Peyer's patch (tissue), 4 donors: ENCODE data around the gene PPP2R2D. TPM values are rescaled to one million over a fixed set of nuclear protein-coding genes. Genes with fewer than 3 reads are reported as not detected.

Experiments
- DNase-seq, 3 donors: peaks; one replicate each; pipeline ENCODE4 v3.0.0-alpha.2; 2017 to 2019
- H3K27ac ChIP-seq, 4 donors: fragments of 200-600 bp; sonication (generic); one replicate each; pipeline ENCODE4 v1.5.1; 2016 to 2019
- H3K27me3 ChIP-seq, 2 donors: fragments of 200-600 bp; sonication (generic); one replicate each; pipeline ENCODE4 v1.5.1; 2019
- H3K36me3 ChIP-seq, 3 donors: fragments of 200-600 bp; sonication (generic); one replicate each; pipeline ENCODE4 v1.5.1; 2016 to 2019
- H3K4me1 ChIP-seq, 4 donors: fragments of 200-600 bp; sonication (generic); one replicate each; pipeline ENCODE4 v1.5.1; 2016 to 2019
- H3K4me3 ChIP-seq, 4 donors: fragments of 200-600 bp; sonication (generic); 1 replicate in 3 of 4; 2 replicates in 1 of 4; pipeline ENCODE4 v1.5.1; 2016 to 2019; ENCODE audit warnings: mild to moderate bottlenecking in 1 of 4
- H3K9me3 ChIP-seq, 4 donors: fragments of 200-600 bp; sonication (generic); one replicate each; pipeline ENCODE4 v1.5.1; 2016 to 2019; ENCODE audit warnings: mild to moderate bottlenecking in 1 of 4
- CTCF ChIP-seq, 6 experiments: fragments of 450-650 bp in 4 of 6; fragments of 200-600 bp in 2 of 6; sonication (generic) in 1 of 6; IDR thresholded peaks; one replicate each; pipeline ENCODE4 v1.5.1; 2017 to 2019; ENCODE audit warnings: antibody characterized with exemption in 6 of 6, mild to moderate bottlenecking in 3 of 6, moderate library complexity in 1 of 6
- POLR2A ChIP-seq, 2 donors: fragments of 450-650 bp; IDR thresholded peaks; one replicate each; pipeline ENCODE4 v1.5.1; 2017; ENCODE audit warnings: antibody characterized with exemption in 2 of 2, mild to moderate bottlenecking in 2 of 2, moderate library complexity in 2 of 2
- total RNA-seq, 4 donors: library from RNA; depleted of rRNA; stranded (reverse); fragments of >200 nt; gene quantifications; one replicate each; pipeline ENCODE4 v1.1.0, GENCODE V29; 2016

The PPP2R2D gene
- total RNA-seq, 4 donors from 2014 or later: 34.3 to 87.5 (median 48.5) TPM

GRCh38 chr10:131998050-131998844, 97.4 kb downstream of the PPP2R2D start:
- Histone ChIP-seq H3K36me3 (no peaks in the 10 kb centered on the region), H3K27ac (peak overlapping the region; percentile 19 to 75 (median 59)), H3K9me3 (no peaks in the 10 kb centered on the region), H3K4me1 (peaks cover 0 to 4% (median 2%) of the 10 kb centered on the region in 4 donors), H3K4me3 (no peak overlapping the region), H3K27me3 (no peaks in the 10 kb centered on the region)
- no peak for DNase-seq
- TF ChIP-seq CTCF (IDR thresholded peaks at IDR 0.05) (no peak), POLR2A (IDR thresholded peaks at IDR 0.05) (no peak)

DNA sequence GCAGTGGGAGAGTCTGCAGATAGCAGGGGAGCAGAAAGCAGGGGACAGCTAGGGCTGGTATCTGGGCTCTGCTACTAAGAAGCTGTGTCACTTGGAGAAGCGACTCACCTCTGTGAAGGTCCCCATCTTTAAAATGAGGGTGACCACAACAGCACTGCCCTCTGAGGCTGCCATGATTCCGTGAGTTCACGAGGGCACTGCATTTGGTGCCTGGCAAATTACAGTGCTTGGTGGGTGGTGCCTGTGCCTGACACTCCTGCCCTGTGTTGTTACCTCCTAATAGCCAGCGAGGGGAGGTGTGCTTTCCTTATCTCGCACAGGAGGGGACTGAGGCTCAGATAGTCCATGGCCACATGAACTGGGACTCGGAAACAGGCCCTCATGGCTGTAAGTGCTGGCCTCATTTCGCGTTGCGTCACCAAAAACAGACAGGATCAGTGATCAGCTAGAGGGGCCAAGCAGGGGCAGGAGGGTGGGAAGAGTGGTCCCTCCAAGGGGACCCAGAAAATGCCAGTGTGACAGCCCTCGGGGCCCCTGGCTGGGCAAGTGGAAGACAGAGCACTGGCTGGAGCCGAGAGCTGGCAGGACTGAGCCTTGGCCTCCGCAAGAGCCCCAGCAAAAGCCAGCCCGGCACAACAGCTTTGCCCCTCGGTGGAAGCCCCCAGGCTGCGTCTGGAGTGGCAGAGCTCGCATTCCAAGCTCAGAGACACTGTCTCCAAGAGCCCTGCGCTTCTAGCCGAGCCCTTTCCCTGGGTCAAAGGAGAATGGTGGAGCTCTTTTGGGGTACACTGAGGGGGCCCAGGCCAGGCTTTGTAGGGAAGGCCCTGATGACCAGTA, 98.3 kb downstream of the PPP2R2D start:
- H3K4me1 ChIP-seq: peaks cover 0 to 4% (median 2%) of the 10 kb centered on the region in 4 donors
- TF ChIP-seq POLR2A (IDR thresholded peaks at IDR 0.05): no peak
- TF ChIP-seq CTCF (IDR thresholded peaks at IDR 0.05): no peak
- no peak overlapping the region for H3K4me3 ChIP-seq
- no peaks in the 10 kb centered on the region for H3K9me3 ChIP-seq
- DNase-seq: no peak
- H3K36me3 ChIP-seq: no peaks in the 10 kb centered on the region
- no peaks in the 10 kb centered on the region for H3K27me3 ChIP-seq
- peak overlapping the region in 3 of 4 donors; percentile 46 to 75 (median 72) for H3K27ac ChIP-seq

GRCh38 chr10:132001238-132001972, 100.6 kb downstream of the PPP2R2D start:
- TF ChIP-seq CTCF (IDR thresholded peaks at IDR 0.05): no peak
- TF ChIP-seq POLR2A (IDR thresholded peaks at IDR 0.05): no peak
- Histone ChIP-seq H3K27ac (no peak overlapping the region), H3K36me3 (no peaks in the 10 kb centered on the region), H3K9me3 (no peaks in the 10 kb centered on the region), H3K4me1 (peaks cover 0 to 4% (median under 1%) of the 10 kb centered on the region in 4 donors), H3K4me3 (no peak overlapping the region), H3K27me3 (no peaks in the 10 kb centered on the region)
- DNase-seq: no peak

DNA sequence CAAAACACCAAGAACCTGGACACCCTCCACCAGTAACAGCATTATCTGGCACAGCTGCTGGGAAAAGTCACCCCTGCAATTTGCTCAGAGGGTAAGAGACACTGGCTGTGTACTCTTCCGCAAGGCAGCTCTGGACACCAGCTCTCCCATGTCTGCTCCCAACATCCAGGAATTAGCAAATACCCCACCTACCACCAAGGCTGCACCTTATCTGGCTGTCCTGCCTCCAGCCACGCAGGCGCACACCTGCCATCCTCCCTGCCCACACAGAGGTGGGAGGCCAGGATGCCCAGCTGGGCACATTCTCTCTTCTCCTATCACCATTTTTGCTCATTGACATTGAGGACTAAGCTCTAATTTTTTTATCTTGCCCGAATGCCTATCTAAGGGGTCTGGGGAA, 101.2 kb downstream of the PPP2R2D start:
- Histone ChIP-seq H3K4me1 (peaks cover 0 to under 1% (median 0%) of the 10 kb centered on the region in 4 donors), H3K27me3 (no peaks in the 10 kb centered on the region), H3K4me3 (no peak overlapping the region), H3K27ac (no peak overlapping the region), H3K36me3 (no peaks in the 10 kb centered on the region), H3K9me3 (no peaks in the 10 kb centered on the region)
- DNase-seq: no peak
- TF ChIP-seq POLR2A (IDR thresholded peaks at IDR 0.05): no peak
- no peak for TF ChIP-seq CTCF (IDR thresholded peaks at IDR 0.05)

DNA sequence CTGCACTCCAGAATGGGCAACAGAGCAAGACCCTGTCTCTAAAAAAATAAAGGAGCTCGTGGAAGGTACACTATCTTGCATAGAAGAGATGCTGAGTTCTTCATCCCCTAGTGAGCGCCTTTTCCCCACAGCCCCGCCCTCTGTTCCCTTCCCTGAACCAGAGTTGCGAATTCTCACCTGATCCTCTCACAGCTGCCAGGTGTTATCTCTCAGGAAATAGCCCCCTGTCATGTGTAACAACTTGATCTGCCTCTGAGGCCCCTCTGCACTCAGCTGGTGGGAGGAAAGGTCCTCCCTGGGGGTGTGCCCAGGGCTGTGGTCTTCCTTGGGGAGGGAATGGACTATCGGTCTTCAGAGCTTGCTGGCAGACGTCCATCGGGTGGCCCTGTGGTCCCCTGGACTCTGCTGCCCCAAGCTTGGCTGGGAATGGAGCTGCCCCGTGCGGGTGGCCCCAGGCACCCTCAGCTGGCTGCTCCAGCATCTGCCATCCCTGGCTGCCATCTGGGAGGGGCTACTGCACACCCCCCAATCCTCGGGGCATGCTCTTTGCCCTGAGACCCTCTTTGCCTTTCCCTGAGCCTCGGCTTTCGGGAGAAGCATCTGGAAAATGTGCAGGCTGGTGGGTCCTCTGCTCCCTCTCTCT, 102.6 kb downstream of the PPP2R2D start:
- TF ChIP-seq CTCF (IDR thresholded peaks at IDR 0.05) (no peak), POLR2A (IDR thresholded peaks at IDR 0.05) (no peak)
- DNase-seq: no peak
- no peaks in the 10 kb centered on the region for H3K9me3 ChIP-seq
- no peaks in the 10 kb centered on the region for H3K36me3 ChIP-seq
- H3K27ac ChIP-seq: no peak overlapping the region
- no peaks in the 10 kb centered on the region for H3K27me3 ChIP-seq
- no peak overlapping the region for H3K4me3 ChIP-seq
- H3K4me1 ChIP-seq: no peaks in the 10 kb centered on the region
